ENCODE results near the gene TET1.

Gene TET1

DNA sequence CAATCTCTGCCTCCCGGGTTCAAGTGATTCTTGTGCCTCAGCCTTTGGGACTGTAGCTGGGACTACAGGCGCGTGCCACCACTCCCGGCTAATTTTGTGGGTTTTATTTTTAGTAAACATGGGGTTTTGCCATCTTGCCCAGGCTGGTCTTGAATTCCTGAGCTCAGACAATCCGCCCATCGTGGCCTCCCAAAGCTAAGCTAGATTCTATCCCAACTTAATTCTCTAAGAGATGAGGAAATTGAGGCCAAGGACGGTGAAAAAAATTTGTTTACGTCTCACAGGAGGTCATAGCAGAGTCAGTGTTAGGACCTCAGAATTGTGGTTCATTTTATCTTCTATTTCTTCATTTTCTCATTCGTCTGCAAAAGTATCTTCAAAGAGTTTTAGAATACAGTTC lies 167.0 kb downstream of the TET1 start:
- no peak for ATAC-seq
- TF ChIP-seq CSDC2 (CRISPR knock-in tag; IDR thresholded peaks at IDR 0.05) (no peak), BACH2 (CRISPR knock-in tag; IDR thresholded peaks at IDR 0.05; ENCODE audit: borderline replicate concordance) (no peak), ZFP30 (CRISPR knock-in tag; IDR thresholded peaks at IDR 0.05) (no peak), ESRRG (CRISPR knock-in tag; IDR thresholded peaks at IDR 0.05) (no peak), RARB (CRISPR knock-in tag; IDR thresholded peaks at IDR 0.05) (no peak), ZFP3 (CRISPR knock-in tag; IDR thresholded peaks at IDR 0.05) (no peak), ZC3H10 (CRISPR knock-in tag; IDR thresholded peaks at IDR 0.05) (no peak), TCF4 (CRISPR knock-in tag; IDR thresholded peaks at IDR 0.05; ENCODE audit: borderline replicate concordance) (no peak), ZNF565 (CRISPR knock-in tag; conservative IDR thresholded peaks at IDR 0.05; ENCODE audit: low read depth) (no peak), GLIS3 (CRISPR knock-in tag; IDR thresholded peaks at IDR 0.05) (no peak), SNAI2 (CRISPR knock-in tag; IDR thresholded peaks at IDR 0.05) (no peak), ZNF8 (CRISPR knock-in tag; IDR thresholded peaks at IDR 0.05) (no peak), ARNTL (CRISPR knock-in tag; IDR thresholded peaks at IDR 0.05; ENCODE audit: borderline replicate concordance, low read depth) (no peak), ZNF70 (CRISPR knock-in tag; IDR thresholded peaks at IDR 0.05) (no peak), OSR1 (CRISPR knock-in tag; IDR thresholded peaks at IDR 0.05) (no peak)
- TF ChIP-seq, protein P1, sequence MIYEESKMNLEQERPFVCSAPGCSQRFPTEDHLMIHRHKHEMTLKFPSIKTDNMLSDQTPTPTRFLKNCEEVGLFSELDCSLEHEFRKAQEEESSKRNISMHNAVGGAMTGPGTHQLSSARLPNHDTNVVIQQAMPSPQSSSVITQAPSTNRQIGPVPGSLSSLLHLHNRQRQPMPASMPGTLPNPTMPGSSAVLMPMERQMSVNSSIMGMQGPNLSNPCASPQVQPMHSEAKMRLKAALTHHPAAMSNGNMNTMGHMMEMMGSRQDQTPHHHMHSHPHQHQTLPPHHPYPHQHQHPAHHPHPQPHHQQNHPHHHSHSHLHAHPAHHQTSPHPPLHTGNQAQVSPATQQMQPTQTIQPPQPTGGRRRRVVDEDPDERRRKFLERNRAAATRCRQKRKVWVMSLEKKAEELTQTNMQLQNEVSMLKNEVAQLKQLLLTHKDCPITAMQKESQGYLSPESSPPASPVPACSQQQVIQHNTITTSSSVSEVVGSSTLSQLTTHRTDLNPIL (CRISPR knock-in tag; IDR thresholded peaks at IDR 0.05; ENCODE audit: low read depth): no peak
- TF ChIP-seq, protein P2, sequence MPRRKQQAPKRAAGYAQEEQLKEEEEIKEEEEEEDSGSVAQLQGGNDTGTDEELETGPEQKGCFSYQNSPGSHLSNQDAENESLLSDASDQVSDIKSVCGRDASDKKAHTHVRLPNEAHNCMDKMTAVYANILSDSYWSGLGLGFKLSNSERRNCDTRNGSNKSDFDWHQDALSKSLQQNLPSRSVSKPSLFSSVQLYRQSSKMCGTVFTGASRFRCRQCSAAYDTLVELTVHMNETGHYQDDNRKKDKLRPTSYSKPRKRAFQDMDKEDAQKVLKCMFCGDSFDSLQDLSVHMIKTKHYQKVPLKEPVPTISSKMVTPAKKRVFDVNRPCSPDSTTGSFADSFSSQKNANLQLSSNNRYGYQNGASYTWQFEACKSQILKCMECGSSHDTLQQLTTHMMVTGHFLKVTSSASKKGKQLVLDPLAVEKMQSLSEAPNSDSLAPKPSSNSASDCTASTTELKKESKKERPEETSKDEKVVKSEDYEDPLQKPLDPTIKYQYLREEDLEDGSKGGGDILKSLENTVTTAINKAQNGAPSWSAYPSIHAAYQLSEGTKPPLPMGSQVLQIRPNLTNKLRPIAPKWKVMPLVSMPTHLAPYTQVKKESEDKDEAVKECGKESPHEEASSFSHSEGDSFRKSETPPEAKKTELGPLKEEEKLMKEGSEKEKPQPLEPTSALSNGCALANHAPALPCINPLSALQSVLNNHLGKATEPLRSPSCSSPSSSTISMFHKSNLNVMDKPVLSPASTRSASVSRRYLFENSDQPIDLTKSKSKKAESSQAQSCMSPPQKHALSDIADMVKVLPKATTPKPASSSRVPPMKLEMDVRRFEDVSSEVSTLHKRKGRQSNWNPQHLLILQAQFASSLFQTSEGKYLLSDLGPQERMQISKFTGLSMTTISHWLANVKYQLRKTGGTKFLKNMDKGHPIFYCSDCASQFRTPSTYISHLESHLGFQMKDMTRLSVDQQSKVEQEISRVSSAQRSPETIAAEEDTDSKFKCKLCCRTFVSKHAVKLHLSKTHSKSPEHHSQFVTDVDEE (CRISPR knock-in tag; IDR thresholded peaks at IDR 0.05): no peak
- TF ChIP-seq, protein P3, sequence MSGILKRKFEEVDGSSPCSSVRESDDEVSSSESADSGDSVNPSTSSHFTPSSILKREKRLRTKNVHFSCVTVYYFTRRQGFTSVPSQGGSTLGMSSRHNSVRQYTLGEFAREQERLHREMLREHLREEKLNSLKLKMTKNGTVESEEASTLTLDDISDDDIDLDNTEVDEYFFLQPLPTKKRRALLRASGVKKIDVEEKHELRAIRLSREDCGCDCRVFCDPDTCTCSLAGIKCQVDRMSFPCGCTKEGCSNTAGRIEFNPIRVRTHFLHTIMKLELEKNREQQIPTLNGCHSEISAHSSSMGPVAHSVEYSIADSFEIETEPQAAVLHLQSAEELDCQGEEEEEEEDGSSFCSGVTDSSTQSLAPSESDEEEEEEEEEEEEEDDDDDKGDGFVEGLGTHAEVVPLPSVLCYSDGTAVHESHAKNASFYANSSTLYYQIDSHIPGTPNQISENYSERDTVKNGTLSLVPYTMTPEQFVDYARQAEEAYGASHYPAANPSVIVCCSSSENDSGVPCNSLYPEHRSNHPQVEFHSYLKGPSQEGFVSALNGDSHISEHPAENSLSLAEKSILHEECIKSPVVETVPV (CRISPR knock-in tag; IDR thresholded peaks at IDR 0.05): no peak
- TF ChIP-seq, protein P4, sequence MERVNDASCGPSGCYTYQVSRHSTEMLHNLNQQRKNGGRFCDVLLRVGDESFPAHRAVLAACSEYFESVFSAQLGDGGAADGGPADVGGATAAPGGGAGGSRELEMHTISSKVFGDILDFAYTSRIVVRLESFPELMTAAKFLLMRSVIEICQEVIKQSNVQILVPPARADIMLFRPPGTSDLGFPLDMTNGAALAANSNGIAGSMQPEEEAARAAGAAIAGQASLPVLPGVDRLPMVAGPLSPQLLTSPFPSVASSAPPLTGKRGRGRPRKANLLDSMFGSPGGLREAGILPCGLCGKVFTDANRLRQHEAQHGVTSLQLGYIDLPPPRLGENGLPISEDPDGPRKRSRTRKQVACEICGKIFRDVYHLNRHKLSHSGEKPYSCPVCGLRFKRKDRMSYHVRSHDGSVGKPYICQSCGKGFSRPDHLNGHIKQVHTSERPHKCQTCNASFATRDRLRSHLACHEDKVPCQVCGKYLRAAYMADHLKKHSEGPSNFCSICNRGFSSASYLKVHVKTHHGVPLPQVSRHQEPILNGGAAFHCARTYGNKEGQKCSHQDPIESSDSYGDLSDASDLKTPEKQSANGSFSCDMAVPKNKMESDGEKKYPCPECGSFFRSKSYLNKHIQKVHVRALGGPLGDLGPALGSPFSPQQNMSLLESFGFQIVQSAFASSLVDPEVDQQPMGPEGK (CRISPR knock-in tag; IDR thresholded peaks at IDR 0.05; ENCODE audit: borderline replicate concordance): no peak
- TF ChIP-seq, protein P5, sequence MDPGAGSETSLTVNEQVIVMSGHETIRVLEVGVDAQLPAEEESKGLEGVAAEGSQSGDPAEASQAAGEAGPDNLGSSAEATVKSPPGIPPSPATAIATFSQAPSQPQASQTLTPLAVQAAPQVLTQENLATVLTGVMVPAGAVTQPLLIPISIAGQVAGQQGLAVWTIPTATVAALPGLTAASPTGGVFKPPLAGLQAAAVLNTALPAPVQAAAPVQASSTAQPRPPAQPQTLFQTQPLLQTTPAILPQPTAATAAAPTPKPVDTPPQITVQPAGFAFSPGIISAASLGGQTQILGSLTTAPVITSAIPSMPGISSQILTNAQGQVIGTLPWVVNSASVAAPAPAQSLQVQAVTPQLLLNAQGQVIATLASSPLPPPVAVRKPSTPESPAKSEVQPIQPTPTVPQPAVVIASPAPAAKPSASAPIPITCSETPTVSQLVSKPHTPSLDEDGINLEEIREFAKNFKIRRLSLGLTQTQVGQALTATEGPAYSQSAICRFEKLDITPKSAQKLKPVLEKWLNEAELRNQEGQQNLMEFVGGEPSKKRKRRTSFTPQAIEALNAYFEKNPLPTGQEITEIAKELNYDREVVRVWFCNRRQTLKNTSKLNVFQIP (CRISPR knock-in tag; IDR thresholded peaks at IDR 0.05; ENCODE audit: borderline replicate concordance, low read depth): no peak

DNA sequence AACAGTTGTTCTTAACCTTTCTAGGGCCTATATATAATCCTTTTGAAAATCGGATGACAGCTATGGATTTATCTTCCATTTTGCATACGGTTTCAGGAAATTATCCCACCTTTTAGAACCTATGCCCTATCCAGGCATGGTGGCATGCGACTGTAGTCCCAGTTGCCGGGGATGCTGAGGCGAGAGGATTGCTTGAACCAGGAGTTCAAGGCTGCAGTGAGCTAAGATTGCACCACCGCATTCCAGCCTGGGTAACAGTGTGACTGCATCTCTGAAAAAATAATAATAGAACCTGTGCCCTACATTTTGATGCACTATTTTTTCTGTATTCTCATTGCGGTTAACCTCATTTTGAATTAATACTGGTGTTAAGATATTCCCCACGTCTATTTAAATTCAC lies 172.5 kb downstream of the TET1 start:
- ATAC-seq: no peak
- TF ChIP-seq, protein P1 (CRISPR knock-in tag; IDR thresholded peaks at IDR 0.05; ENCODE audit: low read depth): no peak
- TF ChIP-seq ARNTL (CRISPR knock-in tag; IDR thresholded peaks at IDR 0.05; ENCODE audit: borderline replicate concordance, low read depth) (no peak), RARB (CRISPR knock-in tag; IDR thresholded peaks at IDR 0.05) (no peak), BACH2 (CRISPR knock-in tag; IDR thresholded peaks at IDR 0.05; ENCODE audit: borderline replicate concordance) (no peak), ZFP30 (CRISPR knock-in tag; IDR thresholded peaks at IDR 0.05) (no peak), TOX (CRISPR knock-in tag; IDR thresholded peaks at IDR 0.05; ENCODE audit: borderline replicate concordance) (no peak), TCF4 (CRISPR knock-in tag; IDR thresholded peaks at IDR 0.05; ENCODE audit: borderline replicate concordance) (no peak), OSR1 (CRISPR knock-in tag; IDR thresholded peaks at IDR 0.05) (no peak), ISL1 (CRISPR knock-in tag; IDR thresholded peaks at IDR 0.05) (no peak), PPARA (CRISPR knock-in tag; IDR thresholded peaks at IDR 0.05; ENCODE audit: borderline replicate concordance) (no peak), ZFP3 (CRISPR knock-in tag; IDR thresholded peaks at IDR 0.05) (no peak)
- TF ChIP-seq, protein P4 (CRISPR knock-in tag; IDR thresholded peaks at IDR 0.05; ENCODE audit: borderline replicate concordance): no peak
- TF ChIP-seq, protein P3 (CRISPR knock-in tag; IDR thresholded peaks at IDR 0.05): no peak
